DMS 273 (cell line): ENCODE results near the gene OR10J4.
"Not testable (repeated sequence)": the region's sequence is repeated elsewhere in the genome, so short reads cannot be mapped to it uniquely, and the experiment has no call there.

Experiments used
- DNase-seq: peaks from one replicate; lab custom pipeline; 2025; ENCODE audit not compliant: unreplicated experiment; lab: John Stamatoyannopoulos, UW

Gene OR10J4

GRCh38 chr1:159431904-159432303 lies at the start of gene OR10J4:
OR10J4 (plus strand) TSS chr1:159432204.
- no peak for DNase-seq

GRCh38 chr1:159406821-159407220 lies 25.2 kb upstream of the OR10J4 start:
- no peak for DNase-seq

GRCh38 chr1:159408862-159409400 lies 23.1 kb upstream of the OR10J4 start:
- no peak for DNase-seq

- no peak for DNase-seq
These were observed 10.2 kb upstream of the OR10J4 start for GRCh38 chr1:159421821-159422220.

- no peak for DNase-seq
These were observed 3.5 kb upstream of the OR10J4 start for GRCh38 chr1:159428536-159428935.

- DNase-seq = no peak
These were observed 2.7 kb upstream of the OR10J4 start for GRCh38 chr1:159429074-159429861.

- DNase-seq = no peak
These were observed 1.0 kb upstream of the OR10J4 start for GRCh38 chr1:159430985-159431384.

GRCh38 chr1:159436469-159436868 lies 4.5 kb downstream of the OR10J4 start:
- no peak for DNase-seq

GRCh38 chr1:159439422-159439821 lies 7.4 kb downstream of the OR10J4 start, which contains the start of gene OR10J1:
OR10J1 (plus strand) TSS chr1:159439722; CDS start chr1:159439792, 70 bp downstream.
- DNase-seq = no peak

GRCh38 chr1:159441360-159441759 lies 9.4 kb downstream of the OR10J4 start:
- DNase-seq = no peak

GRCh38 chr1:159442428-159442827 lies 10.4 kb downstream of the OR10J4 start:
- DNase-seq = no peak

- no peak for DNase-seq
These were observed 11.2 kb downstream of the OR10J4 start for GRCh38 chr1:159443066-159443750.

GRCh38 chr1:159444511-159444910 lies 12.5 kb downstream of the OR10J4 start:
- DNase-seq = no peak

- DNase-seq = no peak
These were observed 16.2 kb downstream of the OR10J4 start for GRCh38 chr1:159448181-159448580.

GRCh38 chr1:159449605-159450004 lies 17.6 kb downstream of the OR10J4 start:
- not testable (repeated sequence) for DNase-seq

- no peak for DNase-seq
These were observed 27.5 kb downstream of the OR10J4 start for GRCh38 chr1:159459551-159459950.

GRCh38 chr1:159465191-159465603 lies 33.2 kb downstream of the OR10J4 start:
- no peak for DNase-seq

- no peak for DNase-seq
These were observed 36.3 kb downstream of the OR10J4 start for GRCh38 chr1:159468321-159468720.

GRCh38 chr1:159469921-159470533 lies 38.0 kb downstream of the OR10J4 start:
- DNase-seq = no peak

- no peak for DNase-seq
These were observed 41.3 kb downstream of the OR10J4 start for GRCh38 chr1:159473335-159473734.

- no peak for DNase-seq
These were observed 42.9 kb downstream of the OR10J4 start for GRCh38 chr1:159474926-159475325.
